HG02678 (cell line): ENCODE data around the gene SCFD2.
"Not testable (repeated sequence)": the region's sequence is repeated elsewhere in the genome, so short reads cannot be mapped to it uniquely, and the experiment has no call there.

Experiments
- ATAC-seq: cut with Tn5 transposase; IDR thresholded peaks from one replicate; pipeline ENCODE4 v1.9.1; 2021; ENCODE audit warnings: mild to moderate bottlenecking, moderate library complexity; ENCODE audit not compliant: unreplicated experiment

The SCFD2 gene

DNA sequence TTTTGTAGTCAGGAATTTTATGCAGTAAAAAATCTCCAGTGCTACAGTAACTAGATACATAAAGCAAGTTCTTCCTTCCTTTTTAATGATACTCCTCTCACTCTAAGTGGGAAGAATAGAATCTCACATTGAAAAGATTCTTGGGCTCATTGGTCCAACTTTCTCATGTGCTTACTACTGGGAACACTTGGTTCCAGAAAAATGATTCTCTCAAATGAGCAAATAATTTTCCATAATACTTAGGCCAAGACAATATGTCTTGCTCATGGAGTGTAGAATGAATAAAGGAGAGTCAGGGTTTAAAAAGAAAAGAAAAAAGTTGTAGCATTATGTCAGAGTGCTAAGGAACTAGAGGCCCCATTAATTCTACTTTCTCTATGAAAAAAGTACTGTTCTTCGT lies 306.0 kb downstream of the SCFD2 start:
- ATAC-seq: no peak

DNA sequence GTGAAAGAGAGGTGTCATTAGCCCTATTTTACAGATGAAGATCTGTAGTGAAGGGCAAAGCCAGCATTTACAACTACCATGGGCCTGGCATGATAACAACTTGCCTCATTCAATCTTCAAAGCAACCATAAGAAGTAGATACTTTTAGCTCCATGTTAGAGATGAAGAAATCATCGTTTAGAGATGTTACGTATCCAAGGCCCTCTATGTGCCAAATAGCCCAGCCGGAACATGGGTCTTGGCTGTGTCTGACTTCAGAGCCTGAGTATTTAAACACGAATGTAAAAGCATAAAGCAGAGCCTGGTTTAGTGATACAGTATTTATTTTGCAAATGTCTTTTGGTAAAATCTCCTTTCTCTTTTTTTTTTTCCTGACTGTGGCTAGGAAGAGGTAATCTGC lies 306.6 kb downstream of the SCFD2 start:
- ATAC-seq: no peak

DNA sequence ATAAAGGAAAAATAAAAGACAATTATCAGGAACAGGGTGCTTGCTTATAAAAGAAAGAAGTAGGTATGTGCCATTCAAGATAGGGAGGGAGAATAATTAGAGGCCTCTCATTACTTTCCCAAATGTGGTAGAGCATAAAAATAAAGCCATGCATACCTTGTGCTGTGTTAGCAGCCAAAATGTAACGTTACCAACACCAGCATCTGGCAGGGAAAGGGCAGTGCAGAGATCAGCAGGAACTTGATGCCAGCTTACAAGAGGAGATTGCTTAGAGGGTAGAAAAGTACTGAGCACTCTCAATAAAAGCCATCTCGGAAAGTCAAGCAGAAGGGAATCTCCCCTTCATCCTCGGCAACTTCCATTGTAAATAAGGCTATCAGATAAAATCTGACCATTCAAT lies 308.2 kb downstream of the SCFD2 start:
- no peak for ATAC-seq

DNA sequence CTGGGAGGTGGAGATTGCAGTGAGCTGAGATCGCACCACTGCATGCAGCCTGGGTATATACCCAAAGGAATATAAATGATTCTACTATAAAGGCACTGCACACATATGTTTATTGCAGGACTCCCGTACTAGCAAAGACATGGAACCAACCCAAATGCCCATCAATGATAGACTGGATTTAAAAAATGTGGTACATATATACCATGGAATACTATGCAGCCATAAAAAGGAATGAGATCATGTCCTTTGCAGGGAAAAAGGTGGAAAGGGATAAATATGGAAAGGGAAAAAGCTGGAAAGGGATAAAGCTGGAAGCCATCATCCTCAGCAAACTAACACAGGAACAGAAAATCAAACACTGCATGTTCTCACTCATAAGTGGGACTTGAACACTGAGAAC lies 308.8 kb downstream of the SCFD2 start:
- not testable (repeated sequence) for ATAC-seq

DNA sequence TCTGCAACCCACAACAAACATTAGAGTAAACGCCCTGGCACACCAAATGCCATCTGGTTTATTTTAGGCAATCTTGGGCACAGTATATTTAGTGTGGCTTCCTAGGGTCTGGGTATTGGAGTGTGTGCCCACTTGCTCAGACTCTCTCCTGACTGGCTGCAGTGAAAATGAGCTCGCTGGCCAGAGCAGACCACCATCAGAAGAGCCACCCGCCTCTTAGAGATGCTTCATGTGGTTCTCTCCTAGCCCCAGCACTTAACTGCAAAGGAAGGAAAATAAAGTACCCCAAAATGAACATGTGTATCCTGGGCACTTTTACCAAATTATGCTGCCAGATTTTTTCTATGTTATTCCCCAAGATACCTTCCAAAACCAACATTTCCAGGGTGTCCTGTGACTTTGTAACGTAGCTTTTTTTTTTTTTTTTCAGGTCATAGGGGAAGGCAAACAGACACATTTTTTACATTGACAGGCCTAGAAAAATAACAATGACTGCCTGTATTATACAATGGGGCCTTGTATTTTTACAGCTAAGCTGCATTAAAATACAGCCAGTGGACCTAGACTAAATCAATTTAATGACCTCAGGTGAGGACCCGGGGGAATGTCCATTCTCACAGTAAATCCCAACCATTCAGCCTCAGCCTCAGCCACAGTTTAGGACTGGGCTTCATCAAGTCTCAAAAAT lies 310.0 kb downstream of the SCFD2 start:
- no peak for ATAC-seq

DNA sequence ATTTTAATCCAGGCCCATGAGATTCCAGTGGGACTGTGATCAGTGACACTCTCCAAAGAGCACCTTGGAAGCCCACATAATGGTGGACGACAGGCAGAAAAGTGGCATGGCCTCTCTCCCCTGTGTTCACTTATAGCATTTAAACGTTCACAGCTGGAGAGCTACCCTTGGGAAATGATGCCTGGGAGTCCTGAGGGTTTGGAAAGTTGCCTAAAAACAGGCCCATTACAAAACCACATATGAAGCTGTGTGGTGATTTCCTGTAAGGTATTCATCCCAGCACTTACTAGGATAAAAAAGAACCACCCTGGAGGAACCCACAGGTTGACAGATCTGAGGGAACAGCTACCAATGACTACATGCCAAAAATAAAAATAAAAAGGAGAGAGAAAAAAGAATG lies 310.6 kb downstream of the SCFD2 start:
- no peak for ATAC-seq

DNA sequence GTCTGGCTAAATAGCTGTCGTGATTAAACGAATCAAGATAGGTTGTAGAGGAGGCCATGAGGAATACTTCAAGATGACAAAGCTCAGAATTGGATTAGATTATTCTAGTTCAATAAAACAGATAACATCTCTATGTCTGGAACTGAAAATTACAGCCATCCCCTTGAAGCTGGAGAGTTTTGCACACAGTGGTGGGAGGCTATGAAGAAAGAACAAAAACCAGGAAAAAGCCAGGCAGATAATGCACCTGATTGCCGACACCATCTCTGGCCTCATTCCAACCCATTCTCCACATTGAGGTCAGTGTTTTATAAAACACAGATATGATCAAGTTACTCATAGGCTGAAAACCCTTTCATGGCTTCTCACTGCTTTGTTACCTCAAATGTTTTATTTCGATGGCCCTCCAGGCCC lies 315.5 kb downstream of the SCFD2 start:
- no peak for ATAC-seq

DNA sequence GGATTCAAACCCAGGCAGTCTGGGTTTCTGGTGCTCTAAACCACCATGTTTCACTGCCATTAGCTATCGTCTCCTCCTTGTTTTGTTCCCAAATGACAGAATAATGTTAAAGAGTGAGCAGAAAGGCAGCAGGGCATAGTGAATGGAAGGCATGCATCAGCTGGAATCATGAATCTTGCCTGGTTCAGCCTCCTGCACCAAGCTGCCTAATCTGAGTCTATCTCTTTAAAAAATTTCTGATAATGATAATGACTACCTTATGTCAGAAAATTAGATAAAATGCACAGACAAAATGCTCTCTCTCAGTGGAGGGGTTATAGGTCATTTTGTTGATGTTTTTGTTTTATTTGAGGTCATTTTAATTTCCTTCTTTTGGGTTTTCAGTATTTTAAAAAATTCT lies 316.3 kb downstream of the SCFD2 start:
- ATAC-seq: no peak

DNA sequence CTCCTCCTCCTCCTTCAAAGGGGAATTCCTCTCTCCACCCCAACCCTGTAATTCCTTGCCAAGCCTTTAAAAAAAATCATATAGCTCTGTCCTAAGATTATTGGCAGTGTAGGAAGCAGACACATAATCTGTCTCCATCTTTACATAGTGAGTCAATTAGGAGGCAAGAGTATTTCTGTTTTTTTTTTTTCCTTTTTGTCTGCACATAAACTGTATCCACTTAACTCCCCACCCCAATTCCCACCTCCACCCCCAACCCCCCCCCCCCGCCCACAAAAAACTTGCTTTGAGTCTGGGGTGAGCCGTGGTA lies 321.3 kb downstream of the SCFD2 start:
- ATAC-seq: no peak

DNA sequence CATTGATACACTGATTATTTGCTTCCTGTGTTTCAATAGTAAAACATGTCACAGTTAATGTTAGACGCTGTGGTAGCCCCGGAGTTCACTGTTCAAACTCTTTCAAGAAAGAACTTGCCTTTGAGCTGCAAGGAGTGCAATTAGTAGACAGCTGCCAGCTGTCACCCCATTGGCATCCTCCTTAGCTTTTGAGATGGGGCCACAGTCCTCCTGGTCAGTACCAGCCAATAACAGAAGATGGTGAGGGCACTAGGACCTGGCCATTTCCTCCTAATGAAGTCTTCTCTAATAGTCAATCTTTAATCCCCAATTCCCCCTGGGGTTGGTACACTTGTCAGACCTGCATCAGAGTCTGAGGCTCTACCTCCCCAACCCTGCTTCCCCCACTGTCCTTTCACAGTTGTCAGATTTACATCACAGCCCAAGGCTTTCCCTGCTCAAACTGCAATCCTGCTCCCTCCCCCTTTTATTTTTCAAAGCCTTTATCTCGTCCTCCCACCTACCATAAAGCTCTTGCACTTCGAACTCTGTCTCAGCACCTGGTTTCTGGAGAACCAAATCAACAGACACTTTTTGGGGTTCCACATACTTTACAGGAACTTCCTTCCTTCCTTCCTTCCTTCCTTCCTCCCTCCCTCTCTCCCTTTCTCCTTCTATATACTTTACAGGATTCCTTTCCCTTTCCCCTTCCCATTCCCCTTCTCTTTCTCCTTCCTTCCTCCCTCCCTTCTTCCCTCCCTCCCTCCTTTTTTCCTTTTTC lies 321.8 kb downstream of the SCFD2 start:
- no peak for ATAC-seq

DNA sequence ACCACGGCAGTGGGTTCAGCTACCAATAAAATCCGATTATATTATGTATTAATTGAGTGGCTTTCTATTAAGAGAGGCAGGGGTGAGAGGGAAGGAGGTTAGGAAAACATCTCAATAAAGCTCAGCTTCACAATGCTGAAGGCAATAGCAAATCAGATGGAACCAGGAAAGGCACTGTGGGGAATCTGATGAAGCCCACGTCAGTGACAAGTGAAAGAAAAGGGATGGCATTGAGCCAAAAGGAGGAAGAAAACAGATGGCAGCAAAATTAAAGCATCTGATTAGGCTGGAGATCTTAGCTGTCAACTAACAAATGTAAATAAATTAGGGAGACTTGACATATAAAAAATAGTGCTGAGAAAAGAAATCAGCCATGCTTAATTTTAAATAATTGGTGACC lies 322.8 kb downstream of the SCFD2 start:
- no peak for ATAC-seq

DNA sequence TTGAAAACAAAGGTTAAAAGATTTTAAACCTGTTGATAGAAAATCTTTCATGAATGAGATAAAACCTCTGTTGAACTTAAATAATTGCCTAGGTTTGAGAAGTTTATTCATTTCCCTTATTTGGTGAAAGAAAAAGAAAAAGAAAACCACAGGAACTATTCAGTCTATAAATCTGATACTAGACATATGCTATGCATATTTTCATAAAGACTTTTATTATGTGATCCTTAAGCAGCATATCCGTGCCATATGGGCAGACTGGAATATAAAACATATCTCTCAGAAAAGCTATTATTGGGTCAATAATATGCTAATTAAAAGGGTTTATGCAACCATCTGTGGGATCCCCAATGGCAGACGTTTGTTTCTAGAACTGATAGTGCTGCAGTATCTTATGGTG lies 325.0 kb downstream of the SCFD2 start:
- no peak for ATAC-seq

DNA sequence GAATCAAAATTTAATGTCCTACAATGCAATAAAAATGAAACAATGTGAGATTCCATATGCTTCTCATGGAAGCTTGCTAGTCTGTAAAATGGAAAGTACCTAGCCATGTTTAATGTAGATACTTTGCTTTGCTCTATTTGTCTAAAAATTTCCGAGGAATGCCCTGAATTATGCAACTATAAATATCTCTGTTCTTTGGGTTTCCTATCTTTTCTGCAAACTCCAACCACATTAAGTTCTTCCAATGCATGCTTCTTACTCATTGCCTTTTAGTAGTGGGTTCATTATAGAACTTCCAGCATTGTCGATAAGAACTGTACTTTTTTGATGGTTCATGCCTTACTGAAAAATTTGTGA lies 325.4 kb downstream of the SCFD2 start:
- no peak for ATAC-seq

DNA sequence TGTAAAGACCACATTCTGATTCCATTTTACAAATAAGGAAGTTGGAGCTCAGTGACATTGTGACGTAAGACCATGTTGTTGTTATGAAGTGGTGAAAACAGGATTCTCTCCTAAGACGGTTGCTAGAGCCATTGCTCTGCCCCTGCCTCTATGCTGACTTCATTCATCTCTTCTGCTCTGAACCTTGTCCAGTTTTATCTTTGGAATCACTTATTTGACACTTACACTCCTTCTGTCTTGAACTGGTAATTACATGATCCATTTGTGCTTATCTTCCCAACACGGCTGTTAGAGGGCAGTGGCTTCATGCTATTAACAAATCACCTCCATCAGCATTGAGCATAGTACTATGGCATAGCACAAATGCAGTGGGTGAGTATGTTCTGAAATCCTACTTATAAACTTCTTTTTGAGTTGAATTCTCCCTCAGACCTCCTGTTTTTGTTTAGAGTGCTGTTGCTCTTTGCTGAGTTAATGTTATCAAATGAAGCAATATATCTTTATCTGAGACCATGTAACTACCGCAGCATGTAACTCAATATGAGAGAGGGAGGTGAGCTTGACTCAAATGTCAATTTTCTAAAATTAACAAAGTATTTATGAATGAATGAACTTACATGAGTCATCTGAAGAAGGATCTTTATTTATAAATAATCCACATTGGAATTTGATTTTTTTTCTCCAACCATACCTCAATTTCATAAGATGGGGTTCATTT lies 326.0 kb downstream of the SCFD2 start:
- ATAC-seq: no peak

DNA sequence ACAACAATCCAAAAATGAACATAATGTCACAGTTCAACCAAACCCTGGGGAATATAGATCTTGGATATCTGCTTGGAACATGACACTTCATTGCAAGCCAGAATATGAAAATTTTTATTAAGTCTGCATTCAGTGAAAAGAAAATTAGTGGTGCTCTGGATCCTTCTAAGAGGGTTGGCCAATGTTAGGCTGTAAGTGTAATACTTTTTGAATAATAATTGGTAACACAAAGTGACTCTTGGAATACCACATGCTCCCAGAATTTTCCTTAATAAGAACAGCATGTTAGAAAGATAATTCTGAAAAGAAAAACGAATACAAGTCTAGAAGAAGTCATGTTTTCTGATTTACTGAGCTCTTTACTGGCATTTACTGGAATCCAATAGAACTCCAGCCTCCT lies 328.0 kb downstream of the SCFD2 start:
- no peak for ATAC-seq

DNA sequence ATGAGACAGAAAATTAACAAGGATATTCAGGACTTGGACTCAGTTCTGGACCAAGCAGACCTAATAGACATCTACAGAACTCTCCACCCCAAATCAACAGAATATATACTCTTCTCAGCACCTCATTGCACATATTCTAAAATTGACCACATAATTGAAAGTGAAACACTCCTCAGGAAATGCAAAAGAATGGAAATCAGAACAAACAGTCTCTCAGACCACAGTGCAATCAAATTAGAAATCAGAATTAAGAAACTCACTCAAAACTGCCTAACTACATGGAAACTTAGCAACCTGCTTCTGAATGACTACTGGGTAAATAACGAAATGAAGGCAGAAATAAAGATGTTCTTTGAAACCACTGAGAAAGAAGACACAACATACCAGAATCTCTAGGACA lies 333.0 kb downstream of the SCFD2 start:
- not testable (repeated sequence) for ATAC-seq

DNA sequence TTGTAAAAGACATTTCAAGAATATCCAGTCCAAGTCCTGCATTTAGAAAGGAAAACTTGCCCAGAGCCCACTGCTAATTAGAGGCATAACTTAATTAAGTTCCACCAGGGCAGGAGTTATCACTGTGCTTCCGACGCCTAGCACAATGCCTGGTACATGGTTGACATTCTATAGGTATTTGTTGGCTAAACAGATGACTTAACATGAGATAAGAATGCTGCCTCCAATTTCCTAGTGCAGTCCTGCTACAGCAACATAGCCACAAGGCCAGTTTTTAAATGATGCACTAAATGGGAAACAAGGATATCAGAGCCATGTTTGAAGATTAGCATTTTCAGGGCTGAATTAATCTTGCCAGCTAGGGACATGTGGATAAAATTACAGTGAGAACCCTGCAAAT lies 339.6 kb downstream of the SCFD2 start:
- no peak for ATAC-seq

DNA sequence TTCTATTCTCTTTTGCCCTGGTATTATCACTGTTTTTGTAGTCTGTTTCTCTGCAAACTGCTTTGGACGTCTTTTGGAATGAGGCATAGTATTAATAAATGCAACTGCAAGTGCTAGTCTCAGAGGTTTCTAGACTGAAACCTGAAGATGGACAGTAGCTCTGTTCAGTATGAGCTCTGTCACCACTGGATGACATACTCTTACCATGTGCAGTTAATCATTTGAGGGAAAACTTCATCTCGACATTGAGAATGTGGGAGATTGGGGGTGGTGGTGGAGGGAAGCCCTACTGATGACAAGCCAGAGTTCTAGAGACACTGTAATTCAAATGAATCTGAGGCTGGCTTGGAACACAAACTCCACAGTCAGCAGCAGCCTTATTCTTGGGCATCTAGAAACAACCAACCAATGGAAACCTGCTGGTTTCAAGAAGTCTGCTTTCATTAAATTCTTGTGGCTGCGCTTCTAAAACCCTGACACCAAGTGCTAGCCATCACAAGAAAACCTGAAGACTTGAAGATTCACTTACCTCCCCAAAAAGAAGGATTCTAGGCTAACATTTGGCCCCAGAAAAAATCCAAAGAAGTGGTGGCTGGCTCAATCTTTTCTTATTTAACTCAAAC lies 342.1 kb downstream of the SCFD2 start:
- ATAC-seq: no peak

DNA sequence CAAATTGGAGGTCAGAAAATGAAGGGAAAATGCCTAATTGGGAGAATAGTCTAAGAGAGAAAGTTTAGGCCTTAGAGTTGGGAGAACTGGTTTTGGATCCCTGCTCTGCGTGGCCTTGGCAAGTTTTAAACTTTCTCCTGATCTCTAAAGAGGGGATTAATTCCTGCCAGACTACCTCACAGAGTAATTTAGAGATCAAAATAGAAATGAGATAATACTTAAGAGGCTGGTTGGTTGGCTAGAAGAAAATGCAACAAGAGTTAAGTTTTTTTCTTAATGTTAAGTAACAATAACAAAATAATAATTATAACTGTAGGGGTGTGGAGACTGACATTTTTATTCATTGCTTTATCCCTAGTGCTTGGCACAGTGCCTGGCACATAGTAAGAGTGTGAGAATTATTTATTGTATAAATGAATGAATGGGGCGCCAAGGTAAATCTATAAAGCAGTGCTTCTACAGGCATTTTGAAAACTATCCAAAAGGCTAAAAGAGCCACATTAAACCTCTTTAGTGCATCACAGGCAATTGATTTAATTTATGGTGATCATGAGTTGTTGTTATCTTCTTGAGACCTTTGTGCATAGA lies 343.3 kb downstream of the SCFD2 start:
- ATAC-seq: no peak

DNA sequence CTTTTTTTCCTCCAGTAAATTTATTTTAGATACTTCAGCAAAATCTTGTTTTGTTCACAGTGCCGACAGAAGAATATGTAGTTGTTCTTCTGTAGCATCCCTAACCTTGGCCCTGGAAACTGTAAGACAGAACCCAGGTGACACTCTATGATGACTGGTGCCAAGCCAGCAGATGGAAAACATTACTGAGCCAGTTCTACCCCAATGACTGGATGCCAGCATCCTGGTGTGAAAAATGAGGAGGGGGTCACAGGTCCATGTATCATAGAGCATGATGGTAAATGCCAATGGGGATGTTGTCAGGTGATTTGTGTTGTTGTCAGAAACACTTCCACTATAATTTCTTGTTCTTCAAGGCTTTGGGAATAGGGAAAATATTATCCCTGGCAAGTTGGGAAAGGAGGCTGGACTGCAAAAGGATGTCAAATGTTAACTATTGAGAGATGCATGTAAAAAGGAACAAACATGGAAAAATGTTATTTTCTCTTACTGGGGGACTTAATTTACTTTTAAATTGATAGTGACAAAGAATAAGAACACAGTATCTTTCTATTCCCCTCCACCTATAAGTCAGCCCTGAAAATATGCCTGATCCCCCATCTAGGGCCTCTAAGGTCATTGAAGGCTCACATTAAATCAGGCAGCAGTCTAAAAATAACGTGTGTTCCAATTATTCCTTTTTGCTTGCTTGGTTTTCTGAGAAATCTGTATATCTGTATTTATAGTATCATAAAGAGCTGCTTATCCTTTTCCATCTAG lies 343.9 kb downstream of the SCFD2 start:
- ATAC-seq: no peak
